ENCODE measurements around the gene SH2B2.
"Not testable (repeated sequence)": the region's sequence is repeated elsewhere in the genome, so short reads cannot be mapped to it uniquely, and the experiment has no call there.

Gene SH2B2

DNA sequence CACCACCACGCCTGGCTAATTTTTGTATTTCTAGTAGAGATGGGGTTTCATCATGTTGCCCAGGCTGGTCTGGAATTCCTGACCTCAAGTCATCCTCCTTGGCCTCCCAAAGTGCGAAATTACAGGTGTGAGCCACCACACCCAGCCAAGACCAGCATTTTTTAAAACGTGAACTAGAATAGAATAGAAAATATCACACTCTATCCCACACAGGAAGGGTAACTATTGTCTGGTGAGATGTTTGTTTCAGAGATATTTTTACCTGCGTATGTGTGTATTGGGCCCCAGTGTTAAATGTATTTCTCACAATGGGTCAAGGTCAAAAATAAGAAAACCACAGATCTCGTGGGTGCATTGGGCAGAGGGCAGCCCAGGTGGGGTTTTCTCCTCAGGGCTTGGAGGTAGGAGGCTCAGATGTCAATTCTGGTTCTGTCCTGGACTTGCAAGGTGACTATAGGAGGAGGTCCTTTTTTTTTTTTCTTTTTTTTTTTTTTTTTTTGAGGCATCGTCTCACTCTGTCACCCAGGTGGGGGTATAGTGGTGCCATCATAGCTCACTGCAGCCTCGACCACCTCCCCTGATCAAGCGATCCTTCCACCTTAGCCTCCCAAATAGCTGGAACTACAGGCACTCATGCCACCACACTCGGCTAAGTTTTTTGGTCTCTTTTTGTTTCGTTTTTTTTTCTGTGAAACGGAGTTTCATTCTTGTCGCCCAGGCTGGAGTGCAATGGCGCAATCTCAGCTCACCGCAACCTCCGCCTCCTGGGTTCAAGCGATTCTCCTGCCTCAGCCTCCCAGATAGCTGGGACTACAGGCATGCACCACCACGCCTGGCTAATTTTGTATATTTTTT lies 19.0 kb downstream of the SH2B2 start:
- no peak for DNase-seq (ENCODE audit: low read depth in 2 of 2)

DNA sequence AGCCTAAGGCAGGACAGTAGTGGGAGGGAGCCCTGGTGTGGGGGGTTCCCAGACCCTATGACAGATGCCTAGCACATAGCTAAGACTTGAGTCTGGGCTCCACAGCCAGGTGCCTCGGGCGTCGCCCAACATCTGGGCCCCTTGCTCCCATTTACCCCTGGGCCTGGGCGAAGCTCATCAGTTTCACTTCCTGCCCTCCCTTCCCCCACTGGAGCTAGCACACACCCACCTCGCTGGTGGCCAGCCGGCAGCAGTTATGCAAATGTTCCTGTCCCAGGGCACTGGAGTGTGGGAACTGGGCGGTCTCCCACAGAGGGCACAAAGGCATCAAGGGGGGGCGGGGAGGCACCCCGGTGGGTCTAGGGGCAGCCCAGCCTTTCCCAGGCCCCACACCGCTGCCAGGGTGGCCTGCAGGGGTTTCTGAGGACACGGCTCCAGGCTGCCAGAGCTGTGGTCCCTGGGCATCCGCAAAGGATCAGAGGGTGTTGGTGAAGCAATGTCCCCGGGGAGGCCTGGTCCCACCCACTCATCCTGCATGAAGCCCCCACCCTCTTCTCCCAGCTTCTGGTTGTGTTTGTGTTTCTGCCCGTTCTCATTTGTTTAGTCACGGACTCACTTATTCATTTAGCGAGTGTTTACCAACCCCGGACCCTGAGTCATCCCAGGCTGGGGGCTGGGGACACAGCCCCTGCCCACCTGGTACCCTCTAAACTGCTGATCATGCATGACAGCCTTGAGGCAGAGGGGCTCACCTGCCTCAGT lies 20.4 kb downstream of the SH2B2 start:
- DNase-seq (ENCODE audit: low read depth in 2 of 2): no peak

- DNase-seq (ENCODE audit: low read depth in 2 of 2): no peak
Observed at GRCh38 chr7:102310414-102310815, 23.7 kb downstream of the SH2B2 start.

DNA sequence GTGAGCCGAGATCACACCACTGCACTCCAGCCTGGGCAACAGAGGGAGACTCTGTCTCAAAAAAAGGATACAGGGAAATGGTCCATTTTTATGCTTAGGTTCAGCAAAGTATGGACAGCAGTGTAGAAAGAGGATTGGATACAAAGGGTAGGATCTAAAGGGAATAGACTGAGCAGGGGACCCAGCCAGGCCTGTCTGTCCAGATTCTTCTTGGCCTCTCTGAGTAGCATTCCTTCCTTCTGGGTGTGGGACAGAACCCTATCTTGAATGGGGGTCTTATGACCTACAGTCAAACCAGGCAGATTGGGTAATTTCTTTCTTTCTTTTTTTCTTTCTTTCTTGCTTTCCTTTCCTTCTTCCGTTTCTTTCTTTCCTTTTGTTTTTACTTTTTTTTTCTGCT lies 25.6 kb downstream of the SH2B2 start:
- no peak for DNase-seq (ENCODE audit: low read depth in 2 of 2)

DNA sequence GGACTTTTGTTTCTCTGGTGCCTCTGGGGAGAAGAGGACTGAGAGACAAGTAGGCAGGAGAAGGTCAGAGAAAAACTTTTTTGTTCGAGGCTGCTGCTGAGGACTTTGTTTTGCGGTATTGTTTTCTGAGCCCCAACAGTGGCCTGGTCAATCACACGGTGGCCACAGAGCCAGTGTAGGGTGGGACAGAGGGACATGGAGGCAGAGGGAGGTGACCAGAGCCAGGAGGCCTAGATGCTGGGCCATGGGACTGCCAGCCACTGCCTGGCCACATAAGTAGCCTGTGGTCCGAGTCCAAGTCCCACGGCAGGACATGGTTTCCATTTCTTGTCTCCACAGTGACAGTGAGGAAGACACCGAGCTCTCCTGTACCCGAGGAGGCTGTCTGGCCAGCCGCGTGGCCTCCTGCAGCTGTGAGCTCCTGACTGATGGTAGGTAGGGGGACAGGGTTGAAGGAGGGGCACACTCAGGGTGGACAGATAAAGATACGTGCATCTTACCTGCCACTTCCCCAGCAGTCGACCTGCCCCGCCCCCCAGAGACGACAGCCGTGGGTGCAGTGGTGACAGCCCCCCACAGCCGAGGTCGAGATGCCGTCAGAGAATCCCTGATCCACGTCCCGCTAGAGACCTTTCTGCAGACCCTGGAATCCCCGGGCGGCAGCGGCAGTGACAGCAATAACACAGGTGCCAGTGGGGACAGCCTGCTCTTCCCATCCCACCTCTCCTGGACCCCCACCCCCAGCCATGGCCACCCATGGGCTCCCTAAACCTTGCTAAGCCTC lies 27.5 kb downstream of the SH2B2 start:
- DNase-seq (ENCODE audit: low read depth in 2 of 2): no peak

DNA sequence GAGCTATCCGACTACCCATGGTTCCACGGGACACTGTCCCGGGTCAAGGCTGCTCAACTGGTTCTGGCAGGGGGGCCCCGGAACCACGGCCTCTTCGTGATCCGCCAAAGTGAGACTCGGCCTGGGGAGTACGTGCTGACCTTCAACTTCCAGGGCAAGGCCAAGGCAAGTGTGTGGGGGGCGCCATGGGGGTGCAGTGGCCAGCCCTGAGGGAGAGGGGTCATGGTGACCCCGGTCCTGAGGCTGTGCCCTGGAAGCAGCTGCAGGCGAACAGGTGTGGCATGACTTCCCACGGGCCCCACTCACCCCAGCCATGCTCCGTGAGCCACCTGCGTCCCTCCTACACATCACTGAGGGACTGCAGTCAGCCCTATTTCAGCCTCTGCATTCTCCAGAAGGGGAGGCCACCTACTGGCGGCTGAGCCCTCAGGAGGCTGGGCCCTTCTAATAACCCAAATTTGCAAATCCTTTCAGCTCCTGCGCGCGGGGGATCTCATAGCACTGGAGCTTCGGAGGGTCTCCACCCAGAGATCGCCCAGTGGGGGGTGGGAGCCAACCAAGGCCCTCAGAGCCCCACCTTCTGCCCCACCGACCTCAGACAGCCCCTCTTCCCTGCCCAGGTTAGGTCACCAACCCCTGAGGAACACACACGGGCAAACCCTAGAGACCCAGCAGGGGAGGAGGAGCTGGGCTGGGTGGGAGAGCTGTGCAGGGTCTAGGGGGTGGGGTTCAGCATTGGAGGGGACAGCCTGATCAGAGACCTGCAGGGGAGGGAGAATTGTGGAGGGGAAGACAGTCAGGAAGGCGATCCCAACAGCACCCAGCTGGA lies 30.8 kb downstream of the SH2B2 start:
- DNase-seq (ENCODE audit: low read depth in 2 of 2): no peak

DNA sequence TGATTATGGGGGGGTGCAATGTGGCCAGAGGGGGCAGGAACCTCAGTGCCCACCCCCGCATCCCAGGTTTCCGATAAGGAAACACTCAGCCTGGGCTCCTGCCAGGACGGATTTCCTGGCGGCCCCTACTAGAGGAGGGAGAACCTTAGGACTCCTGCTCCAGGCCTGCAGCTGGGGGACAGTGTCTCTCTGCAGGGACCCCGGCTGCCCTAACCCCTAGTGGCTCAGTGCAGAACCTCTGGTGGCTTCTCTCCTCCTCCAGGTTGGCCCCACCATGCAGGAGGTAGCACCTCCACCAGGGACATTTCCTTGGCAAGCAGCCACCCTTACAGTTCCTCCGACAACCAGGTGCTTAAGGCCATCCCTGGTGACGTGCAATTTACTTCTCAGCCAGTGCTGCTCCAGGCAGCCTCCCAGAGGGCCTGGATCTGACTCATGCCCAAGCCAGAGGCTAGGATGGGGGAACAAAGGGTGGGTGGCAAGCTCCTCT lies 31.9 kb downstream of the SH2B2 start:
- DNase-seq (ENCODE audit: low read depth in 2 of 2): no peak

- no peak for DNase-seq (ENCODE audit: low read depth in 2 of 2)
Observed at GRCh38 chr7:102319671-102320070, 33.0 kb downstream of the SH2B2 start.

GRCh38 chr7:102320181-102320580 lies 33.5 kb downstream of the SH2B2 start:
- no peak for DNase-seq (ENCODE audit: low read depth in 2 of 2)

- no peak for DNase-seq (ENCODE audit: low read depth in 2 of 2)
Observed at GRCh38 chr7:102320601-102321350, 34.1 kb downstream of the SH2B2 start.

GRCh38 chr7:102321351-102322201 lies 34.9 kb downstream of the SH2B2 start:
- no peak for DNase-seq (ENCODE audit: low read depth in 2 of 2)

DNA sequence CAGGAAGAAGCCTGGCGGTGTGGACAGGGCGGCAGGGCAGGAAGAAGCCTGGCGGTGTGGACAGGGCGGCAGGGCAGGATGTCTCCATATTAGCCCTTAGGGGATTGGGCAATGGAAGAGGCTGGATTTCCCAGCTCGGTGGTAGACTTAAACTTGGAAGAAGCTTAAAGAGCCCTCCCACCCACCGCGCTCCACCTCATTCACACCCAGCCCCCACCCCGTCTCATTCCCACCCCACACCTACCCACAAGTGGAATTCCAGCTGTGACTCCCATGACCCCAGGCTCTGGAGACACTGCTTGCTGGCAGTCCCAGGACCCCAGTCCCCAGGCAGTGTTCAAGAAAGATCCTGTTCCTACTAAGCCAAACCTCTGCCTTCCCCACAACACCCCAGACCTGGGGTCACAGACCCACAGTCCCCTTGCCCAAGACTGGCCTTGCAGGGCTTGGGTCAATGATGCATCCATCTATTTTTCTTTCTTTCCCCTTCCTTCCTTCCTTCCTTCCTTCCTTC lies 35.6 kb downstream of the SH2B2 start:
- no peak for DNase-seq (ENCODE audit: low read depth in 2 of 2)

- DNase-seq (ENCODE audit: low read depth in 2 of 2): no peak
Observed at GRCh38 chr7:102323914-102324195, 37.2 kb downstream of the SH2B2 start.

DNA sequence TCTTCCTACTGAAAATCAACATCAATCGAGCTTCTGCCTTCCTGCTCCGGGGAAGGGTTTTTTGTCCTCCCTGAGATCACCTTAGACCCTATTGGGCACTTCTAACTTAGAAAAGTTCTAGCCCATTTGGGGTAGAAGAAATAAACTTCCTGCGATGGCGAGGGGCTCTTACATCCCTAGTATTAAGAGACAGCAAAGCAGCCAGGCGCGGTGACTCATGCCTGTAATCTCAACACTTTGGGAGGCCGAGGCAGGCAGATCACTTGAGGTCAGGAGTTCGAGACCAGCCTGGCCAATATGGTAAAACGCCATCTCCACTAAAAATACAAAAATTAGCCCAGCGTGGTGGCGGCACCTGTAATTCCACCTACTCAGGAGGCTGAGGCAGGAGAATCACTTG lies 38.4 kb downstream of the SH2B2 start:
- not testable (repeated sequence) for DNase-seq (ENCODE audit: low read depth in 2 of 2)

- DNase-seq (ENCODE audit: low read depth in 2 of 2): no peak
Observed at GRCh38 chr7:102326157-102326889, 39.7 kb downstream of the SH2B2 start.

GRCh38 chr7:102327183-102327582 lies 40.5 kb downstream of the SH2B2 start:
- not testable (repeated sequence) for DNase-seq (ENCODE audit: low read depth in 2 of 2)

DNA sequence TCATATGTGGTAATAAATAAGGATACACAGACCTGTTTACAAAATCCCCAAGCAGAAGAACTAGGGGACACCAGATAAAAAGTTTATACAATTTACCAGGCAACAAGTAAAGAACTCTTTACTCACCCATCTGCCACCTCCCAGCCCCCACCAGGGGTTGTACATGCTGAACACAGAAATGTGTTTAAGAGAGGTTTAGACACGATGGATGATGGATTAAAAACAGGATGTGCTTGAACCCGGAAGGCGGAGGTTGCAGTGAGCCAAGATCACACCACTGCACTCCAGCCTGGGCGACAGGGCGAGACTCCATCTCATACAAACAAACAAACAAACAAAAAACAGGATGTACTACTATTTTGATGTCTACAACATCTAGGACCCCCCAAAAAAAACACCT lies 42.2 kb downstream of the SH2B2 start:
- DNase-seq (ENCODE audit: low read depth in 2 of 2): not testable (repeated sequence)

DNA sequence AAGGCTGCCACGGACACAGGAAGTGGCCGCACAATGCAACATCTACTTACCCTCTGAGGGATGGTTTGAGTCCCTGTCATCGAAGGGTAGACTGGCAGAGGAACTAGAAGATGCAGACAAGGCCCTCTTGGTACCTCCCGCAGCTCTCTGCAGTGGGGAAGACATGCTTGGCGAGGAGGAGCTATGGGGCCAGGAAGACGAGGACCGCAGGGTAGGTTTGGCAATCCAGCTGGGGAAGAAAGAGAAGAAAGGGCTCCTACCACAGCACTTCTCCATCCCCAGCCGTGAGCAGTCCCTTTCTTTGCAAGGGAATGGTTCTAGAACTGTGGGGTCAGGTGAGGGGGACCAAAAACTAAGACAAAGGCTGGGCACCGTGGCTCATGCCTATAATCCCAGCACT lies 42.7 kb downstream of the SH2B2 start:
- DNase-seq (ENCODE audit: low read depth in 2 of 2): not testable (repeated sequence)

Measured in stimulated activated CD8-positive, alpha-beta memory T cell treated with anti-CD3 and anti-CD28 coated beads, Interleukin-2, amount 100 ng/mL, for 48 hours (primary cell).